22Rv1 (cell line): ENCODE data around the gene ABO.
"Not testable (repeated sequence)": the region's sequence is repeated elsewhere in the genome, so short reads cannot be mapped to it uniquely, and the experiment has no call there.

ENCODE experiments used
- ZFX ChIP-seq: fragments of 450-650 bp; IDR thresholded peaks from 2 replicates; pipeline ENCODE4 v1.6.1; 2017; ENCODE audit warnings: antibody characterized with exemption, borderline replicate concordance
- TF ChIP-seq, protein P1 (sequence below): fragments of 450-650 bp; IDR thresholded peaks from 2 replicates; pipeline ENCODE4 v1.5.1; 2017; ENCODE audit warnings: mild to moderate bottlenecking

DNA sequence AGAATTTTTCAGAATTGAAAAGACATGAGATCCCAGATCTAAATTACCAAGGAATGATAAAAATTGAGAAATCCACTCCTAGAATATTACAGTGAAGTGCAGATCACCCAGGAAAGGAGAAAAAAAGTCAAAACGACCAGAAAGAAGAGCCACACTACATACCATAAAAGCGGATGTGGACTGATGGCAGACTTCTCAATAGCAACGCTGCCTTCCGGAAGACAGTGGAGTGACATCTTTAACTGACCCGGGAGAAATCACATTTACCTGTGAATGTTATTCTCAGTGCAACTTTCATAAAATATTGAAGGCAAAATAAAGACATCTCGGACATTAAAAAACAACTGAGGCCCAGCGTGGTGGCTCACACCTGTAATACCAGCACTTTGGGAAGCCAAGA is 44.5 kb downstream of the ABO start:
- TF ChIP-seq, protein P1, sequence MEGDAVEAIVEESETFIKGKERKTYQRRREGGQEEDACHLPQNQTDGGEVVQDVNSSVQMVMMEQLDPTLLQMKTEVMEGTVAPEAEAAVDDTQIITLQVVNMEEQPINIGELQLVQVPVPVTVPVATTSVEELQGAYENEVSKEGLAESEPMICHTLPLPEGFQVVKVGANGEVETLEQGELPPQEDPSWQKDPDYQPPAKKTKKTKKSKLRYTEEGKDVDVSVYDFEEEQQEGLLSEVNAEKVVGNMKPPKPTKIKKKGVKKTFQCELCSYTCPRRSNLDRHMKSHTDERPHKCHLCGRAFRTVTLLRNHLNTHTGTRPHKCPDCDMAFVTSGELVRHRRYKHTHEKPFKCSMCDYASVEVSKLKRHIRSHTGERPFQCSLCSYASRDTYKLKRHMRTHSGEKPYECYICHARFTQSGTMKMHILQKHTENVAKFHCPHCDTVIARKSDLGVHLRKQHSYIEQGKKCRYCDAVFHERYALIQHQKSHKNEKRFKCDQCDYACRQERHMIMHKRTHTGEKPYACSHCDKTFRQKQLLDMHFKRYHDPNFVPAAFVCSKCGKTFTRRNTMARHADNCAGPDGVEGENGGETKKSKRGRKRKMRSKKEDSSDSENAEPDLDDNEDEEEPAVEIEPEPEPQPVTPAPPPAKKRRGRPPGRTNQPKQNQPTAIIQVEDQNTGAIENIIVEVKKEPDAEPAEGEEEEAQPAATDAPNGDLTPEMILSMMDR = not testable (repeated sequence)
- TF ChIP-seq ZFX = not testable (repeated sequence)
